EL (cell line): Measurements from ENCODE around the gene EXOC3.
"Not testable (repeated sequence)": the region's sequence is repeated elsewhere in the genome, so short reads cannot be mapped to it uniquely, and the experiment has no call there.

Source experiments
- DNase-seq: peaks from one replicate; pipeline ENCODE4 v3.0.0-alpha.2; 2016

Gene EXOC3

DNA sequence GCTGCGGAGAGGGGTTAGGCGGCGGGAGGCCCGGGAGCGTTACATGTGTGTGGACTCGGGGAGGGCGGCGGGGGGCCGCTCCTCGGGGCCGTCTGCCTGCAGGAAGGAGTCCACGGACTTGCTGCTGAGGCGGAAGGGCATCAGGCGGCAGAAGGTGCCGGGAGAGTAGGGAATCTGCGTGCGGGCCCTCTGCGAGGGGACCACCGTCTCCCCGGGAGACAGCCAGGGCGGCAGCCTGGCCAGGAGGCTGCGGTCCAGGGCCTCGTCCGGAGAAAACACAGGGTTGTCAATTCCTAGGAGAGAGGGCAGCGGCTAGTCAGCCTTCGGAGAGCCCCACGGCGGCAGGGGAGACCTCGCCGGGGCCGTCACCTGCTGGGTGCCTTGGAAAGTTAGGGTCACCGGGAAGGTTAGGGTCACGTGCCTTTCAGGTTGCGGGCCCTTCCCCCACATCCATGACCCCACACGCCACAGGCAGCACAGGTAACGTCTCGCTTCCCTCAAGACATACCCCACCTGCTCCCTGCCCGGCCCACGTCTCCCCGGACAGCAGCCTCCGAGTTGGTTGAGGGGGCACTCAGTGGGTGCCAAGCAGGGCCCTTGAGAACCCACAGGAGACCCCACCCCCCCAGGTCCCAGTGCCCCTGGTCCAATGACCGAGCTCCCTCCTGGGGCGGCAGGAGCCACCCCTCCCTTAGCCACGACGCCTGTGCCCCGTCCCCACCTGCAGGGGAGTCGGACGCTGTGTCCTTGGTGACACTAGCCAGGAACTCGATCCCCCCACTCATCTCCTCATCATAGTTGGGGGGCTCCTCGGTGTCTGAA, 32.1 kb downstream of the EXOC3 start:
- peak; percentile 19 for DNase-seq

DNA sequence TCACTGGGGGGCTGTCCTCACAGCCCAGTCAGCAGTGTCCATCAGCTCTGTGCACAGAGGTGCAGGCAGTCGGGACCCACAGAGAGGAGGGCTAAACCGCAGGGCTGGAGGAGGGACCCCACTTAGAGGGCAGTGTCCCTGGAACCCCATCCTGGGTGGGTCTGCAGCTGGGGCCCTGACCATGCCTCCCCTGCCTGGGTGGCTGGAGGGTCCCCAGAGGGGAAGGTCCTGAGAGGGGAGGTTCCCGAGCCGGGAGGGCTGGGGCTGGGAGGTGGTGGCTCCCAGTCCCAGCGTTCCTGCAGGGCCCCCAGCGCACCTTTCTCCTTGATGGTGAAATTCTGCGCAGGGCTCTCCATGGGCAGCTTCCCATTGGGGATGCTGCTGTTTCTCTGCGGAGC, 32.7 kb downstream of the EXOC3 start:
- DNase-seq, result no peak

DNA sequence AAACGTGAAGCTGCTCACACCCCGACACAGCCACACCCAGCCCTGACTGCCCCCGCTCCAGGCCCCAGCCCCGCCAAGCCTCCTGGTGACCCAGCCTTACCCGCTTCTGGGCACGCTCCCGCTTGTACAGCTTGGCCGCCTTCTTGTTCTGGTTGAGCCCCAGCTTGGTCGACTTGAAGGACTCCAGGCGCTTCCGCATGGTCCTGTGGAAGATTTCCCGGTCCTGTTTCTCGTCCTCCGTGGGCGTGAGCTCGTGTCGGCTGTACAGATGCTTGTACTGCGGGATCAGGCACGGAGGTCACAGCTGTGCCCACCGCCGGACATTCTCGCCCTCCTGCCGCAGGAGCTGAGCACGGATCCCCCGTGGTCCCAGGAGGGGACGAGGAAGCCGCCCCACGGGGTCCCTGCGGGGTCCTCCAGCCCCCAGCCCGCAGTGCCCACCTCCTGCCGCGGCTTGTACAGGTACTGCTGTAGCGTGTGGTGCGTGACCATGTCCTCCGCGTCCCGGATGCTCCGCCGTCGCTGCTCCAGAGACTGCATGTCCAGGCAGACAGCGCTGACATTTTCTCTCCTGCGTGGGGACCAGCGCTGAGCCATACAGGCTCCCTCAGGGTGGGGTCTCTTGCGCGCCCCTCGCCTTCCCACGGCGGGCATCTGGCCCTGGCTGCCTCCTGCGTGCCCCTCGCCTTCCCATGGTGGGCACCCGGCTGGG, 33.3 kb downstream of the EXOC3 start:
- no peak for DNase-seq

DNA sequence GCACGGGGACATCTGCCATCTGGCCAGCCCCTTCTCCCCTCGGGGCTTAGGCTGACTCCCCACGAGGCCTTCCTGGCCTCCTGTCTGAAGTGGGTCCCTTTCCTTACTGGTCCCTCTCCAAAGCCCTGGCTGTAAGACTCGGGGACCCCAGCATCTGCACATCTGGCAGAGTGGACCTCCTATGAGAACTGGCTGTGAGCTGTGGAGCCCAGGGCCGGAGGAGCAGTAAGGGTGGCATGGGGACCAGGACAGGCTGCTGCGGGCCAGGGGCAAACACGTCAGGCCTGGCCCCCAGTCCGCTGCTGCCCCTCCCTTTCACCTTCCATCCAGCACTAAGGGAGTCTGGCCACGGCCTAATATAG, 33.8 kb downstream of the EXOC3 start:
- DNase-seq, result no peak

DNA sequence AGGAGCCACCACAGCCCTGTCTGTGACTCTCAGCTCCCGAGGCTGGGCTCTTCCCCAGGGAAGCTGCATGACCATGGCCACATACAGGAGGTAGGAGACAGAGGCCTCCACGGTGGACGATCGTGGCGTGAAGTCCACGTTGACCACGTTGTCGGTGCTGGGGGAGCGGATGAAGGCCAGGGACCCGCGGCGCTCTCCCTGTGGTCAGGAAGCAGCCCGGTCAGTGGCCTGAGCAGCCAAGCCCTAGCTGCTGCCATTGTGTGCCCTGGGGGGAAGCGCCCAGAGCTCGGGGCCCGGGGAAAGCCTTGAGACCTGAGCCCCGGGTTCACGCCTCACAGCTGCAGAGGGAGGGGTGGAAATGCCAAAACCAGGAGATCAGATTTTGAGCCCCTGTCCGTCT, 34.3 kb downstream of the EXOC3 start:
- no peak for DNase-seq

DNA sequence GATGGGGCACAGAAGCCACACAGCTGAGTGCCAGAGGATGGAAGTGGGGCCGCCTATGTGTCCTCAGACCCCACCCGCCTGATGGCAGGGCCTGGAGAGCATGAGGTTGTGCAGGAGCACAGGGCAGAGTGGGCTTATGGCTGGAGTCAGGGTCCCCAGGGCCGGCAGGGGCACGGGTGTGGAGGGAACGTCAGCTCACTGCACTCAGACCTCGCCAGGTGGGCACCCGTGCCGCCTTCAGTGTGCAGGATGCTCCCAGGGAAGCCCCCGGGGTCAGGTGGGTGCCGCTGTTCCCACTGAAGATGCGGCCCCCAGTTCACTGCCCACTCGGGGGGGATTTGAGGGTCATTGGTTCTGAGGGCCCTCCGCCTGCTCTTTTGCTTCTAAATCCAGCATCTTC, 34.9 kb downstream of the EXOC3 start:
- DNase-seq, result no peak

DNA sequence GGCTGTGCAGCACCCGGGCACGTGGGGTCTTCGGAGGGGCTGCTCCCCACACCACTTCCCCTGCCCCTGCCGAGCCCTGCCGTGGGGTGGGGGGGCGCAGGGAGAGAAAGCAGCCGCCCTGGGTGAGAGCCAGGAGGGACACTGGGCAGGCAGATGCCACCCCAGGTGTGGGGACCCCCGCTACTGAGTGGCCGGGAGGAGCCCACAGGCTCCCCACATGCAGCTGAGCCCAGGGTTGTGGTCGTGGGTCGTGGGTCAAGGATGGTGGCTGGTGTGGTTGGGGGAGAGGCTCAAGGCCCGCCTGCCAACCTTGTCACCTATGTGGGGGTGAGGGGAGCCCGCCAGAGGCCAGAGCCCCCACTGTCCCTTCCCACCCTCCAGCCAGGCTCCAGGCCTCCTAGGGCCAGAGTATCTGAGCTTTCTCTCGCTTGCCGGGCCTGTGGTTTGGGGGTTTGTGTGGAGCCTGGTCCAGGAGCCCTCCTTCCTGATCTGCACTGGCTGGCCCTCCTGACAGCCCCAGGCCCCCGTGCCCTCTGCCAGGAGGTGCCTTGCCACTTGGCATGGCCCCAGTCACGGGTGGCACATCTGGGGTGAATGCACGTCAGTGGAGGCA, 35.5 kb downstream of the EXOC3 start:
- DNase-seq, result no peak

DNA sequence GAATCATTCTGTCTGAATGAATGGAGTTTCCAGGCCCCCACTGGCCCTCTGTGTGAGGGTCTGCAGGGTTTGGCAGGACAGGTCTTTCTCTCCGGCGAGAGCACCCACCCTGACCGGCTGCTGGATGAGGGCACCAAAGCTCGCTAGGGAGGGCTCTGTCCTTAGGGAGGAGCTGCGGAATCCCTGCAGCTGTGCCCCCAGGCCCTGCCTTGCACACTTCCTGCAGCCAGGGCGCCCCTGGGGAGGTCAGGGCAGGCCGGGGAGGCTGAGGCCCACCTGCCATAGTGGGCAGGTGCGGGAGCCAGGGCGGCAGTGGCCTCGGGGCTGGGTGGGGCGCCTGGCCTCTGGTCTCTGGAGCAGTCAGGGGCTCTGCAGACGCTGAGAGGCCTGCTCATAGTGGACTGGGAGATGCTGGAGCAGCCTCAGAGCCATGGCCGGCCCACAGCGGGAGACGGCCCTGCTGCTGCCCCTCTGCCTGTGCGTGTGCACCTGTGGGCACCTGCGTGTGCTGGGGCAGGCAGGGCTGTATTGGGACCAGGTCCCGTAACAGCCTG, 36.1 kb downstream of the EXOC3 start:
- DNase-seq, result no peak

DNA sequence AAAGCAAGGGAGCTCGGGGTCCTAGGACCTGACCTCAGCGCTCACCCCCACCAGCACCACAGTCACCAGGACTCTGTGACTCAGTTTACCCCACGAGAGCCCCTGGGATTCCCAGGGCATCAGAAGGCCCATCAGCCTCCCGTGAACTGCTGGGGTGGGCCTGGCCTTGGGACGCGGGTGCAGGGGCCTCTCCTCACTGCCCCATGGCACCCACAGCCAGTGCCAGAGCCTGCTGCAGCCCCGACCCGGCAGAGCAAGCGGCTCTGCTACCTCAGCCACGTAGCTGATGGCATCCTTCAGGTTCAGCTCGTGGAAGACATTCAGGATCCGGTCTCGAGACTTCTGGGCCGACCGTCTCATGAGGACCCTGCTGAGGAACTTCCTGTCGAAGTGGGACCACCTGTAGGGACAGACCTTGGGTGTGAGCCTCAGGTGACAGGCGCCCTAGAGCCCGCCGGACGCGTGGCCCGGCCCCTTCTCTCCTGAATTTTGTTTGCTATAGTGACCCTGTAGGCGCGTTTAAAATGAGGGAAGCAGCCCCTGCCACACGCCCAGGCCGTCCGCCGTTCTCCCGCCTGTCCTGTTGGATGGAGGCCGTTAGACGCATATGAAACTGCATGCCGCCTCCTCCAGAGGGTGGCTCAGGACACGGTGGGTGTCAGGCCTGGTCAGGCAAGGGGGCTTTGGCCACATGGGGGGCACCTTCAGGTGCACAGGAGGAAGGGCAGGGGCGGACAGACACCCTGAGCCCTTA, 36.8 kb downstream of the EXOC3 start:
- DNase-seq, result no peak

DNA sequence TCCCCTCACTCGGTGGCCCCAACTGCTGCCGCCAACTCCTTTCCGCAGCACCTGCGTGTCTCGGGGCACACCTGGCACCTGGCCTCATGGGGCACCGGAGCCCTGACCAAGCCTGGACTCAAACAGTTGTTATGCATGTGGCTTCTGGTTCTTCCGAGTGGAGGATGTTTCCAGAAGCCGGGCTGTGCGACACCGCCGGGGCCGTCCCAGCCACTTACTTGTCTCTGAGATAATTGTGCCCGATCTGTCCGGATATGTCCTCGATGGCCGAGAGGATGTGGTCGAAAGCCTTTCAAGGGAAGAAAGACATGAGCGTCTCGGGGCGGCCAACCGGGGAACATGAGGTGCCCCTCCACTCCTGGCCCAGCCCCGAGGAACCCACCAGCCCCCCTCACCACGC, 38.4 kb downstream of the EXOC3 start:
- no peak for DNase-seq

DNA sequence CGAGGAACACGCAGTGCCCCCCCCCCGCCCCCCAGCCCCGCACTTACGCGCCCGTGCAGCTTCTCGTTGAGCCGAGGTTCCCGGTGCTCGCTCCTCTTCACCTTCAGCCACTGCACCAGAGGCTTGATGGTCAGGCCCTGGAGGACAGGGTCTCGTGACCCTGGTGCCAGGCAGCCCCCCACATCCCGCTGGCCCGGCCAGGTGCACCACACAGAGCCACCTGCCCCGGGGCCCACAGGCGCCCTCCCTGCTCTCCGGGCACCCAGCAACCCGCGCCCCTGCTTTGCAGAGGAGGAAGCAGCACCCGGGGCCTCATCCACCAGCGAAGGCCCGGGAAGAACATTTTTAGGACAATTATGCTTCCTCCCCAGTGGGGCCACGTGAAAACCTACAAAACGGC, 39.0 kb downstream of the EXOC3 start:
- DNase-seq, result no peak

DNA sequence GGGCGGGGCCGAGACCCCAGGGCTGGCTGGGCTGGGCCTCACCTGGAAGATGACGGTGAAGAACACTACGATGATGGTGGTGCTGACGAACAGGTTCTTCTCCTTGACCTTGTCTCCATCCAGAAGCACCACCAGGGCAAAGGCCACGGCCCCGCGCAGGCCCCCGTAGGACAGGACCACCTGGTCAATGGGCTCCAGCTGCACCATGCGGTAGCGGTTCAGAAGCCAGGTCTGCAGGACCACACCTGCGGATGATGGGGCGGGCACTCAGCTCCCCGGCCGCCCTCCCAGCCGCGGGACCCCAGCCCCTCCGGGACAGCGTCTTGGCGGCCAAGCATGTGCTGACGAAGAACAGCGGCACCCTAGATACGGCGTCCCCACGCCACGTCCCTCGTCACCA, 39.5 kb downstream of the EXOC3 start:
- no peak for DNase-seq

DNA sequence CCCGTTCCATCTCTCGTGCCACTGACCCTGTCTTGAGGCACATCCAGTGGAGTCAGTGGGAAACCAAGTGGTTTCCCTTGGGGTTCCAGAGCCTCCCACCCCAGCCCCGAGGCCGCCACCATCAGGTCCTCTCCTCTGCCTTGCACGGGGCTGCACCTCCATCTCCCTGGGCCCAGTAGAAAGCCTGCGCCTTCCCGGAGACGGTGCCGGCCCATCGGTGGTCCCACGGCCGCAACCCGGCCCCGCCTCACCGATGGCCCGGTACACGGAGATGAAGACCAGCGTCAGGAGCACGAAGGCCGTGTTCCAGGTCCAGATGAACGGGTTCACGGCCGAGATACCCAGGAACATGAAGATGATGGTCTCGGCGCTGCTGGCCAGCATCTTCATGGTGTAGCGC, 40.0 kb downstream of the EXOC3 start:
- no peak for DNase-seq

DNA sequence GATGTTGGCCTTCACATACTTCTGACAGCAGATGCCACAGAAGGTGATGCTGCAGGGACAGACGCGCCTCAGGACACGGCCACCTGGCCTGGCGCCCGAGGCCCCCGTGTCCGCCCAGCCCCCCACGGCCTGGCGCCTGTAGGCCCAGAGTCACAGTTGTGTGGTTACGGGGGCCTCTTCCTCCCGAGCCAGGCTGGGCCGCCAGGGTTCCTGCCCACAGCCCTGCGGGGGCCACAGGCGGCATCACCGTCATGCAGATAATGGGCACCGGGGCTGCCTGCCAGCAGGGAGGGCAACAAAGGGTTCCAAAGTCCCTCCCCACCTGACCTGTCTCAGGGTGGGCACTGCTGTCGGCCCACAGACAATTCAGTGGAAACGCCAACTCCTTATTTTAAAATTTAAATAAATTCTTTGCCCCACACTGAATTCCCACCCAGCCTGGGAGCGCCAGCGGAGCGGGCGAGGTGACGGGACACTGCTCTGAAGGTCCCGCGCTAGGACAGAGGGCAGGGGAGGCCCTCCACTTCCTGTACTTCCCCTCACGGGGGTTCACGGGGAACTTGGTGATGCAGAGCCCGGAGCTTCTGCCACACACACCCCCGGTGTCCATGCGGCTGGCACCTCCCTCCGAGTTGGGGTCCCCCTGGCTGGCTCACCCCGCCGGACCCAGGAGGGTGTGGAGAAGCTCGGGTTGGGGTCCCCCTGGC, 40.6 kb downstream of the EXOC3 start:
- DNase-seq, result no peak

DNA sequence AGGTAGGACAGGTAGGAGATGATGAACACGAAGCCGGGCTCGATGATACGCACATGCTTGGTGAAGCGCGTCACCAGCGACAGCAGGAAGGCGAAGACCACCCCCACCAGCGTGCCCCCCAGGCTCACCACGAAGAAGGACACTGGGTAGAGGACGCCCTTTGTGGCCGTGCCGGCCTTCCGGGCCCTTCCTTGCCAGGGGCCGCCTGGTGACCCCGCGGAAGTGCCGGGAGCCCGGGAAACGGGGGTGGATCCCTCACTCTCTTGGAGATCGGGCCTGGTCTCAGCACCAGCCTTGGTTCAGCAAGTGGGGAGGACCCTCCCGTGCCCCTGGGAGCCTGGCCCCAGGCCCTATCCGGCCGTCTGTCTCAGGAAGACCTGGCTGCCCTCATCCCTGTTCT, 41.6 kb downstream of the EXOC3 start:
- no peak for DNase-seq

DNA sequence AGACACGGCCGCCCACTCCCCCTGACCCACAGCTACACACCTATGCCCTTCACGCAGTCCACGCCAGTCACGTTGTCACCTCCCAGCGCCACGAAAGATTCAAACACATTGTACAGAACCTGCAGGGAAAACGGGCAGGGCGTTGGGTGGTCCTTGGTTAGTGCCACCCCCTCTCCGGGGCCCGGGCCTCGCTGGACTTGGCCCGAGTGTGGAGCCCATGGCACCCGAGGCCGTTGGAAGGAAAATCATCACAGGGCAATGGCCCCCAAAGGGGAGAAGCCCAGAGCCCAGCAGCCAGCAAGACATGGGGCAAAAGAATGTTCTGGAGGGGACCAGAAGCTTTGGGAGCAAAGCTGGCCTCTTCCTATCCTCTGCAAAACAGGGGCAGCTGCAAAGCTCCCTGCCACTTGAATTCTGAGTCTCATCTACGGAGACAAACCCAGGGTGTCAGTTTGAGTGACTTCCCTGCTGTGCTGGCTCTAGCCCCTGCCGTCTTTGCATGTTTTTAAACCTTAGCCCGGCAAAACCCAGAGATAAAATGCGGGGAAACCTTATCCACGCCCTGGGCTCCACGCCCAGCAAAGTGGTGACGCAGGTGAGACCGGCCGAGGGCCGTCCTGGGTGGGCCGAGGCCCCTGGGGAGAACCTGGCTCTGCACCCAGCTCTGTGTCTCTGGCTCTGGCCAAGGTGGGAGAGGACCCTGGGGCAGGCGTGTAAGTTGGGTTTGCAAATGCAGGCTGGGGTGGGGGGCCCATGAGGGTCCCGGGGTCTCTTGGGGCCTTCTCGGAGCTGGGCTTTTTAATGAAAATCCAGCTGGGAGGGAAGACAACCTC, 42.4 kb downstream of the EXOC3 start:
- DNase-seq, result no peak

DNA sequence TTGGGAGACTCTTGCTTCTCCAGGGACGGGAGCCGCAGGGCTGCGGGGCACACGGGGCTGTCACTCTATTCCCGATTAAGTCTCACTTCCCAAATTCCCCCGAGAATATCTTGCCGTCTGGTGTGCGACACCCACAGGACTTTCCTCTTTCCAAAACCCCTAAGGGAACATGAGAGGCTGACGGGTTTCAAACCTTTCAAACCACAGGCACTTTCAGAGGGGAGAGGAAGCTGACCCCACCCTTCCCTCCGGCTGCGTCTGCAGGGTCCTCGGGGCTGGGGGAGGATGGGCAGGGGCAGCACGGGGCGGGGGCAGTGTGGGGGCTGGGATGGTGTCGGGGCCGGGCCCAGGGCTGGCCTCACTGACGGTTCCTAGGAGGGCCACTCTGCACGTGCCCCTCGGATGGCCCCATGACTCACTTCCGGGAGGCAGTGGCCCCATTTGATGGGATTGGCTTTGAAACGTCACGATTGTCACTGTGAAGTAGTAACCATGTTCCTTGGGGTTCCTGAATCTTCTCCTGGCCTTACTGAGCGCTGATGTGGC, 43.0 kb downstream of the EXOC3 start:
- no peak for DNase-seq

DNA sequence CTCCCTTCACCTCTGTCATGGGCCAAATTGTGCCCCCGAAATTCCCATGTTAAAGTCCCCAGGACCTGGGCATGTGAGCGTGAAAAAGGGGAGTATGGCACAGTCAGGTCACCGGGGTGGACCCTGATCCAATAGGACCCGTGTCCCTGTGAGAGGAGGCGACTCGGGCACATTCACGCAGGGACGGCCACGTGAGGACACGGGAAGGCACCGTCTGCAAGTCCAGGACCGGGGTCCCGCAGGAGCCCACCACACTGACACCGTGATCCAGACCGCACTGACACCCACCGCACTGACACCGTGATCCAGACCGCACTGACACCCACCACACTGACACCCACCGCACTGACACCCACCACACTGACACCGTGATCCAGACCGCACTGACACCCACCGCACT, 43.6 kb downstream of the EXOC3 start:
- not testable (repeated sequence) for DNase-seq

DNA sequence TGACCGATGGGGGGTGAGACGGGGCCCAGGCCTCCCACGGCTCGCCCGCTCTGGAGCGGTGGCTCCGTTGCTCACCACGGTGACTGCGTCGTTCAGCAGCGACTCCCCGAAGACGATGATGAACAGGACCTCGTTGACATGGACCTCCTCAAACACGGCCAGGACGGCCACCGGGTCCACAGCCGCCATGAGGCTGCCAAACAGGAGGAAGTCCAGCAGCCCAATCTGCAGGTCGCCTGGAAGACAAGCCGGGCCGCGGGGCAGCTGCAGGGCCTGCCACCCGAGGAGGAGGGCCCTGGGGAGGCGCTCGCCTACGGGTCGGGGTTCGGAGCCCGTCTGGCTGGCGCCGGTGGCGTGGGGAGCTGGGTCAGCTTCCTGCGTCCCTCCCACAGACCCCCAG, 45.3 kb downstream of the EXOC3 start:
- no peak for DNase-seq

DNA sequence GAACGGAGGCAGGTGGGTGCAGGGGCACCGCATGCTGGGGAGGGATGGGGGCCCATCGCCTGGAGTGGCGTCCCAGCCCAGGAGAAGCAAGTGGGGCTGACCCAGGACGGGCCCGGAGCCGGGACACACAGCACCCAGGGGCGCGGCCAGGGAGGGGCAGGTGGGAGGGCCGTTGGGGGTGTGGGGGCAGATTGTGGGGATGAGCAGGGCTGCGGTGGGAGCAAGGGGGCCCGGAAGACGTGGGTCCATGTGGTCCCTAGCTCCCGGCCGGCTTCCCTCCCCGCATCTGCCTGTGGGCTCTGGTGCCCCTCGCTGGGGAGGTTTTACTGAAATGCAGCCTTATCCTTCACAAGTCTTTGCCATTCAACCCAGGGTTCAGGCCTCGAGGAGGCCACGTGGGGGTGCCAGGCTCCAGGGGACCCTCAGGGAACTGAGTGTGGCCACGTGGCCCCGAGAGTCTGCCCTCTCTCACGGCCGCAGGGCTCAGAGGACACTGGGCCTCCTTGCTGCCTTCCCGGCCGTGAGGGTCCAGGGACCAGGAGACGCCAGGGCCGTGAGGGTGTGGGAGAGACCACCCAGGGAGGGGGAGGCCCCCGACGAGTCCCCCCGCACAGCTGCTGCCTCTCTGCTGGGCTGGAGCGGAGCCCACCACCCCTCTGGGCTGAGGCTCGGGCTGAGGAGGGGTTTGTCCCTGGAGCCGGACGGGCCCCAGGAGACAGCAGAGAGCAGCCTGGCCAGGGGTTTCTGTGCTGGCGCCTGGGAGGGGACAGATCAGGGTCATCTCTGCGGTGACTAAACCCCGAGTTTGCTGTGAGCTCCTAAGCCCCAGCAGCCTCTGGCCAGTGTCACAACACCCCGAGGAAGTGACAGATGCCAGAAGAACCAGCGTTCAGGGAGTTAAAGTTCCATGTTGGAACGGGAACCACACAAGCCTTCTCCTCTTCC, 46.0 kb downstream of the EXOC3 start:
- no peak for DNase-seq
